PC-3 (cell line): ENCODE results near the gene FXYD5. TPM values are rescaled to one million over a fixed set of nuclear protein-coding genes. Genes with fewer than 3 reads are reported as not detected.

Experiments
- ATAC-seq: fragments of 200-7000 bp; cut with Tn5 transposase; 2 replicates; pipeline ENCODE4 v1.9.1; 2020; ENCODE audit warnings: mild to moderate bottlenecking, moderate library complexity
- BruUV-seq: library from RNA; stranded (reverse); fragments of 400-500 nt; replicated peaks from 2 replicates; lab custom pipeline; 2021; lab: Mats Ljungman, UMichigan
- CTCF ChIA-PET: fragments of 300-600 bp; sonication (Branson Sonifier 250); formaldehyde crosslinking; loops from one replicate; lab custom pipeline; 2022; ENCODE audit warnings: antibody characterized with exemption; lab: Charles Lee
- POLR2A ChIA-PET: fragments of 300-600 bp; sonication (Branson Sonifier 250); formaldehyde crosslinking; loops from one replicate; lab custom pipeline; 2022; ENCODE audit warnings: antibody characterized with exemption; ENCODE audit not compliant: unreplicated experiment; lab: Charles Lee
- DNase-seq: peaks from one replicate; pipeline ENCODE4 v3.0.0-alpha.2; 2015
- H2AFZ ChIP-seq: fragments of 300-600 bp; sonication (generic); 2 replicates; pipeline ENCODE4 v1.6.0; 2016; ENCODE audit warnings: antibody characterized with exemption, low read length
- H3F3A ChIP-seq: fragments of 300-600 bp; sonication (generic); one replicate; pipeline ENCODE4 v1.6.0; 2017; ENCODE audit warnings: antibody characterized with exemption, low read length, control low read depth, mild to moderate bottlenecking; ENCODE audit not compliant: unreplicated experiment
- H3K27ac ChIP-seq: fragments of 300-600 bp; sonication (generic); 2 replicates; pipeline ENCODE4 v1.5.1; 2016; ENCODE audit warnings: mild to moderate bottlenecking, low read length
- H3K27me3 ChIP-seq: fragments of 300-600 bp; sonication (generic); 2 replicates; pipeline ENCODE4 v1.6.1; 2016; ENCODE audit warnings: low read length, mixed read lengths
- H3K36me3 ChIP-seq: fragments of 300-600 bp; sonication (generic); 2 replicates; pipeline ENCODE4 v1.6.1; 2016; ENCODE audit warnings: low read depth, mixed run types, low read length, mixed read lengths
- H3K4me1 ChIP-seq: fragments of 300-600 bp; sonication (generic); 2 replicates; pipeline ENCODE4 v1.5.1; 2016; ENCODE audit warnings: low read length; ENCODE audit not compliant: insufficient read depth
- H3K4me2 ChIP-seq: fragments of 300-600 bp; sonication (generic); 2 replicates; pipeline ENCODE4 v1.6.0; 2016; ENCODE audit warnings: low read length
- H3K4me3 ChIP-seq: fragments of 300-600 bp; sonication (generic); 2 replicates; pipeline ENCODE4 v1.5.1; 2016; ENCODE audit warnings: mild to moderate bottlenecking, low read length, mixed read lengths
- H3K79me2 ChIP-seq: fragments of 300-600 bp; sonication (generic); 2 replicates; pipeline ENCODE4 v1.6.1; 2017; ENCODE audit warnings: low read length, mixed read lengths
- H3K9ac ChIP-seq: fragments of 300-600 bp; sonication (generic); 2 replicates; pipeline ENCODE4 v1.6.0; 2016; ENCODE audit warnings: mild to moderate bottlenecking, low read length
- H3K9me2 ChIP-seq: fragments of 300-600 bp; sonication (generic); replicated peaks from 2 replicates; pipeline ENCODE4 v1.6.1; 2016; ENCODE audit warnings: mixed run types, low read length, mixed read lengths
- H3K9me3 ChIP-seq: fragments of 300-600 bp; sonication (generic); 2 replicates; pipeline ENCODE4 v1.6.1; 2016; ENCODE audit warnings: low read length, mixed read lengths
- H4K20me1 ChIP-seq: fragments of 300-600 bp; sonication (generic); 2 replicates; pipeline ENCODE4 v1.6.1; 2016; ENCODE audit warnings: low read length, mixed read lengths
- EZH2 ChIP-seq: fragments of 300-600 bp; sonication (generic); IDR thresholded peaks from one replicate; pipeline ENCODE4 v1.6.1; 2017; ENCODE audit warnings: antibody characterized with exemption, mild to moderate bottlenecking, low read length; ENCODE audit not compliant: unreplicated experiment
- EZH2phosphoT487 ChIP-seq: fragments of 300-600 bp; sonication (generic); IDR thresholded peaks from 2 replicates; pipeline ENCODE4 v1.6.1; 2018; ENCODE audit warnings: mild to moderate bottlenecking, antibody characterized with exemption, low read length, borderline replicate concordance
- intact Hi-C: fragments of 100-400 bp; cut with micrococcal nuclease; formaldehyde crosslinking; loops from 2 replicates; pipeline ENCODE4 v1.9.0; 2023
- total RNA-seq: library from RNA; depleted of rRNA; stranded (reverse); fragments of >200 nt; gene quantifications from 2 replicates; pipeline ENCODE4 v1.2.3, GENCODE V29; 2014
- TF ChIP-seq, protein P1 (sequence below): fragments of 300-600 bp; sonication (generic); conservative IDR thresholded peaks from 2 replicates; pipeline ENCODE4 v1.5.1; 2017; ENCODE audit warnings: antibody characterized with exemption, low read depth, mild to moderate bottlenecking, low read length

Gene FXYD5
- total RNA-seq, 1 experiment from 2014 or later, result 123 TPM

DNA sequence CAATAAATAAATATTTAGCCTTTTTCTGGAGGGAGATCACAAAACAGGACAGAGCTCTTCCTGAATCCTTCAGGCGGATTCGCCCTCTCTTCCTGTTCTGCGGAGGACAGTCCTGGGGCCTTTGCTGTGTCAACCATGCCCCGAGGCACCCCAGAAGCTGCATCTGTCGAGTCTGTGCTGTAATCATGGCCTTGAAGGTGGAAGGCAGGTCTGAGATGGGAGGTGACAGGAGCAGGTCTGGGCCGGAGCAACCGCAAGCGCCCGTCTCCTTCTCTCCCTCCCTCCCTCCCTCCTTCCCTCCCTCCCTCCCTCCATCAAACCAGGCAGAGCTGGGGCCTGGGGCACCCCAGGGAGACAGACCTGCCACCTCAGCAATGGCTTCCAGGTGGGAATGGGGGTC, 43.6 kb upstream of the FXYD5 start:
- ChIA-PET CTCF (no interaction called here), POLR2A (no interaction called here)
- no peaks in the 10 kb centered on the region for H3K27me3 ChIP-seq
- no peaks in the 10 kb centered on the region for H3K9me3 ChIP-seq
- H3K9ac ChIP-seq, result no peak overlapping the region
- H3K9me2 ChIP-seq, result no peaks in the 10 kb centered on the region
- H2AFZ ChIP-seq, result no peak overlapping the region
- BruUV-seq, result no TSS peak
- H3K4me1 ChIP-seq, result peaks cover 25% of the 10 kb centered on the region
- H4K20me1 ChIP-seq, result no peaks in the 10 kb centered on the region
- H3K79me2 ChIP-seq, result no peaks in the 10 kb centered on the region
- DNase-seq, result no peak
- H3F3A ChIP-seq, result no peaks in the 10 kb centered on the region
- no peak overlapping the region for H3K27ac ChIP-seq
- no peak for ATAC-seq
- no peak for TF ChIP-seq EZH2phosphoT487
- TF ChIP-seq, protein P1, sequence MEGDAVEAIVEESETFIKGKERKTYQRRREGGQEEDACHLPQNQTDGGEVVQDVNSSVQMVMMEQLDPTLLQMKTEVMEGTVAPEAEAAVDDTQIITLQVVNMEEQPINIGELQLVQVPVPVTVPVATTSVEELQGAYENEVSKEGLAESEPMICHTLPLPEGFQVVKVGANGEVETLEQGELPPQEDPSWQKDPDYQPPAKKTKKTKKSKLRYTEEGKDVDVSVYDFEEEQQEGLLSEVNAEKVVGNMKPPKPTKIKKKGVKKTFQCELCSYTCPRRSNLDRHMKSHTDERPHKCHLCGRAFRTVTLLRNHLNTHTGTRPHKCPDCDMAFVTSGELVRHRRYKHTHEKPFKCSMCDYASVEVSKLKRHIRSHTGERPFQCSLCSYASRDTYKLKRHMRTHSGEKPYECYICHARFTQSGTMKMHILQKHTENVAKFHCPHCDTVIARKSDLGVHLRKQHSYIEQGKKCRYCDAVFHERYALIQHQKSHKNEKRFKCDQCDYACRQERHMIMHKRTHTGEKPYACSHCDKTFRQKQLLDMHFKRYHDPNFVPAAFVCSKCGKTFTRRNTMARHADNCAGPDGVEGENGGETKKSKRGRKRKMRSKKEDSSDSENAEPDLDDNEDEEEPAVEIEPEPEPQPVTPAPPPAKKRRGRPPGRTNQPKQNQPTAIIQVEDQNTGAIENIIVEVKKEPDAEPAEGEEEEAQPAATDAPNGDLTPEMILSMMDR, result no peak
- no peak for TF ChIP-seq EZH2
- no peak overlapping the region for H3K4me3 ChIP-seq
- intact Hi-C loops, result no loop called here
- no peaks in the 10 kb centered on the region for H3K36me3 ChIP-seq
- H3K4me2 ChIP-seq, result no peak overlapping the region

DNA sequence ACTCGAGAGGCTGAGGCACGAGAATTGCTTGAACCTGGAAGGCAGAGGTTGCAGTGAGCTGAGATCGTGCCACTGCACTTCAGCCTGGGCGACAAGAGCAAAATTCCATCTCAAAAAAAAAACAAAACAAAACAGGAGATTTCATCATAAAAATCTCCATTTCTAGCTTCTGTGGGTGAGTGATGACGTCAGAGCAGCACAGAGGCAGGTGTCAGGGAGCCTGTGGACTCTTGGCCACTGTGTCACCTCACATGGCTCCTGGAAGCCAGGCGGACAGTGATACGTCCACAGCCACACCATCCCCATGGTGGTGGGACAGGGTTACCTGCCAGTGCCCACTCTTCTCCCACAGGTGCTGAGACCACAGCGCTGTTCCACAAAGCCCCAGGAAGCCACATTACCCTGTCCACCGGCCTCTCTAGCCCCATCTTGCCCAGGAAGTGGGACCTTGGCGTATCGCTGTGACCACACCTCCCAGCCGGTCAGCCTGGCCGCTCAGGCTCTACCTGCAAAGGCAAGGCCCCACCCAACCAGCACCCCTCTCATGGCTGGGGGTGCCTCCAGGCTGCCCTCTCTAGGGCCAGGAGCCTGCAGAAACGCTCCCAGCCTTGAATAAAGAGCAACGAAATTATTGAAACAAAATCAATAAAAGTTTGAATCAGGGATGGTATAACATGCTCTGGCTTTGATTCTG, 41.4 kb upstream of the FXYD5 start:
- CTCF ChIA-PET, result no interaction called here
- no peak overlapping the region for H2AFZ ChIP-seq
- no peak overlapping the region for H3K9ac ChIP-seq
- H3K4me2 ChIP-seq, result no peak overlapping the region
- DNase-seq, result no peak
- TF ChIP-seq, protein P1, result no peak
- TF ChIP-seq EZH2 (no peak), EZH2phosphoT487 (no peak)
- peaks cover 31% of the 10 kb centered on the region for H3K4me1 ChIP-seq
- no peaks in the 10 kb centered on the region for H4K20me1 ChIP-seq
- no peaks in the 10 kb centered on the region for H3K9me3 ChIP-seq
- ATAC-seq, result no peak
- H3K27me3 ChIP-seq, result no peaks in the 10 kb centered on the region
- no peaks in the 10 kb centered on the region for H3F3A ChIP-seq
- POLR2A ChIA-PET, result no interaction called here
- H3K27ac ChIP-seq, result no peak overlapping the region
- BruUV-seq, result no TSS peak
- H3K4me3 ChIP-seq, result no peak overlapping the region
- intact Hi-C loops, result no loop called here
- H3K36me3 ChIP-seq, result no peaks in the 10 kb centered on the region
- H3K79me2 ChIP-seq, result peaks cover 18% of the 10 kb centered on the region
- H3K9me2 ChIP-seq, result no peaks in the 10 kb centered on the region
